NCI-H69 (cell line): Measurements from ENCODE around the gene SPANXA2.
"Not testable (repeated sequence)": the region's sequence is repeated elsewhere in the genome, so short reads cannot be mapped to it uniquely, and the experiment has no call there.

Experiments
- DNase-seq: peaks from one replicate; lab custom pipeline; 2025; lab: John Stamatoyannopoulos, UW

SPANXA2 gene, protein sequence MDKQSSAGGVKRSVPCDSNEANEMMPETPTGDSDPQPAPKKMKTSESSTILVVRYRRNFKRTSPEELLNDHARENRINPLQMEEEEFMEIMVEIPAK

DNA sequence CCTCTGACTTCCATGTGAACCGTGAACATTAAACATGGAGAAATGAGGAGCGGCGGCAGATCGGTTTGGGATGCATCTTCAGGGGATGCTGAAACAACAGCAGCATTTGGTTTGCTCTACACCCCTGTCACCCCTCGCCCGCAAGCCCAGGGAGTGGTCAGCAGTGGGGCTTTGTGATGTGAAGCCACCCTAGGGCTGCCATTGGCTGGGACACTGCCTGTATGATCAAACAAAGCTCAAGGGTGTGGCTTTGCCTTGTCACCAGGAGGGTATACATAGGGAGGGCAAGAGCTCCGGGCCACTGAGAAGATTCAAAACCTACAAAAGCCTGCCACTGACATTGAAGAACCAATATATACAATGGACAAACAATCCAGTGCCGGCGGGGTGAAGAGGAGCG lies at the start of gene SPANXA2:
Gene SPANXA2 (plus strand): TSS at position 301 of the 400 bp plus-strand sequence. CDS start 60 bp downstream, at position 361.
- not testable (repeated sequence) for DNase-seq

DNA sequence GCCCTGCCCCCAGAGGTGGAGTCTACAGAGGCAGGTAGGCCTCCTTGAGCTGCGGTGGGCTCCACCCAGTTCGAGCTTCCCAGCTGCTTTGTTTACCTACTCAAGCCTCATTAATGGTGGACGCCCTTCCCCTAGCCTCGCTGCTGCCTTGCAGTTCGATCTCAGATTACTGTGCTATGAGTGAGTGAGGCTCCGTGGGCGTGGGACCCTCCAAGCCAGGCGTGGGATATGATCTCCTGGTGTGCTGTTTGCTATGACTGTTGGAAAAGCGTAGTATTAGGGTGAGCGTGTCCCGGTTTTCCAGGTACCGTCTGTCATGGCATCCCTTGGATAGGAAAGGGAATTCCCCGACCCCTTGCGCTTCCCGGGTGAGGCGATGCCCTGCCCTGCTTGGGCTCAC lies 47.0 kb upstream of the SPANXA2 start:
- DNase-seq = not testable (repeated sequence)

DNA sequence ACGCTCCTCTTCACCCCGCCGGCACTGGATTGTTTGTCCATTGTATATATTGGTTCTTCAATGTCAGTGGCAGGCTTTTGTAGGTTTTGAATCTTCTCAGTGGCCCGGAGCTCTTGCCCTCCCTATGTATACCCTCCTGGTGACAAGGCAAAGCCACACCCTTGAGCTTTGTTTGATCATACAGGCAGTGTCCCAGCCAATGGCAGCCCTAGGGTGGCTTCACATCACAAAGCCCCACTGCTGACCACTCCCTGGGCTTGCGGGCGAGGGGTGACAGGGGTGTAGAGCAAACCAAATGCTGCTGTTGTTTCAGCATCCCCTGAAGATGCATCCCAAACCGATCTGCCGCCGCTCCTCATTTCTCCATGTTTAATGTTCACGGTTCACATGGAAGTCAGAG lies 4.9 kb upstream of the SPANXA2 start, which contains the start of gene SPANXA1:
Gene SPANXA1 (minus strand): TSS at position 101 of the 400 bp plus-strand sequence. CDS start 60 bp downstream, at position 41.
- not testable (repeated sequence) for DNase-seq

DNA sequence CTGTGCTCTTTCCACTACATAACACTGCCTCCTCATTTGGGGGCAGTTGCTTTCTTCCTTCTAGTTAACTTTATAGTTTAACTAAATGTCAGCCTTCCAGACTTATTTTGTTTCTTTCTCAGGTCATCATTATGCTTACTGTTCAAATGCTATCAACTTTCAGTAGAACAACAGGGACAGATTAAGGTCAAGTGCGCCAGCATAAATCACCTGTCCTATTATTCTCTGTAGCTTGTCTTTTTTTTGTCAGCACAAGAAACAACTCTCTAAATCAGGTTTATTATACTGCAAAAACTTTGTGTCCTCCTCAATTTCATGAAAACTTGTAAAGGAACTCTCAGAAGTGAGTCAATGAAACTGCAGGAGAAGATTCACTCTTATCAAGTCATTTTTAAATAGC lies 19.6 kb downstream of the SPANXA2 start:
- no peak for DNase-seq

DNA sequence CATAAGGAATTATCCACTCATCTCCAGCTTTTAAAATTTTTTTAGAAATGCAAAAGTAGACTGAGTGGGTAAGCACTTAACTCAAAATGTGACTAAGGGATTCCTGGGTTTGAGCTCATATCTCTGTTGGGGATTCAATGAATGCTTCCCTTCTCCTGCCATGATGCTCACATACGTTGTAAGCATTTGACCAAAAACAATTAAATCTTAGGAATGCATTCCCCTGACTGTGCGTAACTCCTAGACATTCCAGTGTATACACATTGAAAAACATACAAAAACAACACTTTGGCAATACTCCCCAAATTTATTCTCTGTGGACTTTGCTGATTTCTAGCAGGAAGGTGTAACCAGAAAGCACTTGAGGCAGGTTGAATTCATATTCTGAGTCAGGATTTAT lies 29.8 kb downstream of the SPANXA2 start:
- no peak for DNase-seq

DNA sequence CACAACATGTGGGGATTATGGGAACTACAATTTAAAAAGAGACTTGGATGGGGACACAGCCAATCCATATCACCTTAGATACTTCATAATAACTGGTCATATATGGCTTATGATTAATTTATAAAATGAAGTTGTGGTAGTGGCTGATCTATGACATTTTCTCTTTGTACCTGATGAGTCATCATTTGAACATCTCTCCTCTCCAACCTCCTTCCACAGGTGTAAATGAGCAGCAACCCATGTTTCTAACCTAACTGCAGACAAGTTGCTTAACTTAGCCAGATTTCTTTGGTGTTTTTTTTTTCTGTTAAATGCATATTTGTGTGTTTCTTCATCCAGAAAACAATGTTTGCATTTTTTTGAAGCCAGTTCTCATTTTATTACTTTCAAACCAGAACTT lies 42.6 kb downstream of the SPANXA2 start:
- DNase-seq = no peak

DNA sequence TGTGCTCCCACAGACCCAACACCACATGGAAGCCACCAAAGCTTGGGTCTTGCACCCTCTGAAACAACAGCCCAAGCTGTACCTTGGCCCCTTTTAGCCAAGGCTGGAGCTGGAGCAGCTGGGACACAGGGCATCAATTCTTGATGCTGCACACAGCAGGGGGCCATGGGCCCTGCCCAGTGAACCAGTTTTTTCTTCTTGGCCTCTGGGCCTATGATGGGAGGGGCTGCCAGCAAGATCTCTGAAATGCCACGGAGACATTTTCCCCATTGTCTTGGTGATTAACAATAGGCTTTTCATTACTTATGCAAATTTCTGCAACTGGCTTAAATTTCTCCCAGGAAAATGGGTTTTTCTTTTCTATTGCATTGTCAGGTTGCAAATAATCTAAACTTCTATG lies 49.0 kb downstream of the SPANXA2 start:
- no peak for DNase-seq
